ENCODE measurements around the gene VSIG2. TPM values are rescaled to one million over a fixed set of nuclear protein-coding genes. Genes with fewer than 3 reads are reported as not detected.

Gene VSIG2
- total RNA-seq, 1 donor from 2014 or later, result 0.20 TPM

- DNase-seq (no peak), ATAC-seq (ENCODE audit: low read depth) (peak; percentile 40)
- ChIA-PET POLR2A (interaction anchor here (0.8 to 2.2 kb wide), 13 partner anchors 12 to 1141 kb away, joined by 3 to 24 read pairs (median 4); partner anchors contain the start of genes ESAM, HYLS1, MSANTD2 and SIAE), CTCF (interaction anchor here (1.0 to 3.9 kb wide), 13 partner anchors 10 to 130 kb away, joined by 3 to 40 read pairs (median 4); partner anchors contain the start of genes ESAM, SIAE and SPA17)
- Mint-ChIP-seq H3K4me1 (peaks cover 40% of the 10 kb centered on the region), H3K27ac (peak overlapping the region; percentile 93), H3K27me3 (peaks cover under 1% of the 10 kb centered on the region), H3K9me3 (no peaks in the 10 kb centered on the region), H3K4me3 (peak overlapping the region; percentile 97), H3K36me3 (ENCODE audit: low read depth) (peaks cover 6% of the 10 kb centered on the region)
- intact Hi-C loops (cut with micrococcal nuclease), result loop anchor here (1.0 to 5.0 kb wide), 7 partner anchors 17 to 1684 kb away; partner anchors contain the start of genes HSPA8, SIAE, SPA17 and TMEM218
- no peak for TF ChIP-seq CTCF (IDR thresholded peaks at IDR 0.05)
Measured at GRCh38 chr11:124745835-124746620, 6.0 kb downstream of the VSIG2 start.

GRCh38 chr11:124745270-124745834 is 6.7 kb downstream of the VSIG2 start:
- TF ChIP-seq CTCF (IDR thresholded peaks at IDR 0.05), result no peak
- DNase-seq (no peak), ATAC-seq (ENCODE audit: low read depth) (no peak)
- Mint-ChIP-seq H3K4me3 (peak overlapping the region; percentile 66), H3K9me3 (no peaks in the 10 kb centered on the region), H3K27ac (no peak overlapping the region), H3K27me3 (no peaks in the 10 kb centered on the region), H3K4me1 (peaks cover 45% of the 10 kb centered on the region), H3K36me3 (ENCODE audit: low read depth) (peaks cover 6% of the 10 kb centered on the region)
- ChIA-PET CTCF (interaction anchor here (1.2 to 3.9 kb wide), 4 partner anchors 11 to 76 kb away, joined by 3 to 40 read pairs (median 14); partner anchors contain the start of gene ESAM), POLR2A (interaction anchor here (0.8 to 2.2 kb wide), 3 partner anchors 16 to 72 kb away, joined by 3 to 24 read pairs (median 16); partner anchors contain the start of genes SIAE and SPA17)
- intact Hi-C loops (cut with micrococcal nuclease), result loop anchor here (5.0 kb wide), 3 partner anchors 327 to 1683 kb away; partner anchors contain the start of genes HSPA8 and TMEM218

GRCh38 chr11:124743050-124743449 is 9.0 kb downstream of the VSIG2 start:
- H3K27me3 Mint-ChIP-seq, result no peaks in the 10 kb centered on the region
- no peak for TF ChIP-seq CTCF (IDR thresholded peaks at IDR 0.05)
- peaks cover 32% of the 10 kb centered on the region for H3K4me1 Mint-ChIP-seq
- no peak overlapping the region for H3K27ac Mint-ChIP-seq
- H3K9me3 Mint-ChIP-seq, result no peaks in the 10 kb centered on the region
- CTCF ChIA-PET, result no interaction called here
- no peak overlapping the region for H3K4me3 Mint-ChIP-seq
- intact Hi-C loops (cut with micrococcal nuclease), result no loop called here
- POLR2A ChIA-PET, result interaction anchor here (1.0 to 1.1 kb wide), 2 partner anchors 20 kb away, joined by 4 to 5 read pairs; no protein-coding TSS in a partner anchor
- ATAC-seq (ENCODE audit: low read depth), result no peak
- no peak for DNase-seq
- peaks cover 6% of the 10 kb centered on the region for H3K36me3 Mint-ChIP-seq (ENCODE audit: low read depth)

GRCh38 chr11:124742555-124742954 is 9.5 kb downstream of the VSIG2 start:
- intact Hi-C loops (cut with micrococcal nuclease), result no loop called here
- no peaks in the 10 kb centered on the region for H3K27me3 Mint-ChIP-seq
- ATAC-seq (ENCODE audit: low read depth) (no peak), DNase-seq (no peak)
- no peak overlapping the region for H3K27ac Mint-ChIP-seq
- H3K4me3 Mint-ChIP-seq, result no peak overlapping the region
- no peaks in the 10 kb centered on the region for H3K9me3 Mint-ChIP-seq
- ChIA-PET POLR2A (interaction anchor here (1.0 kb wide), 1 partner anchor 21 kb away, joined by 5 read pairs; no protein-coding TSS in a partner anchor), CTCF (interaction anchor here (0.6 kb wide), 1 partner anchor 94 kb away, joined by 3 read pairs; no protein-coding TSS in a partner anchor)
- peaks cover 32% of the 10 kb centered on the region for H3K4me1 Mint-ChIP-seq
- peaks cover 6% of the 10 kb centered on the region for H3K36me3 Mint-ChIP-seq (ENCODE audit: low read depth)
- TF ChIP-seq CTCF (IDR thresholded peaks at IDR 0.05), result no peak

Data from activated B cell treated with CpG ODN at 0.5 μM for 24 hours (primary cell).